Measurements from ENCODE around the gene ZNF180. TPM values are rescaled to one million over a fixed set of nuclear protein-coding genes. Genes with fewer than 3 reads are reported as not detected.

ZNF180 gene
- total RNA-seq (10 to 100 TPM in 6 of 7 donors, 1 to 10 TPM in 1; 7.3 to 25.0 (median 12.7) TPM), polyA plus RNA-seq (1 to 10 TPM; 4.1 to 5.3 (median 4.3) TPM)
- long read RNA-seq, donor 1: 0 reads
- long read RNA-seq, donor 2, partial matches to known transcripts: 0 of 1 reads
- long read RNA-seq, donor 2, other reads (novel, unspliced or antisense): 0 of 1 reads

- peaks cover 13 to 82% (median 64%) of the 10 kb centered on the region in 8 donors for H3K9me3 ChIP-seq
- H3K27me3 ChIP-seq (replicated peaks in 1 of 7): peaks cover 0 to 4% (median 0%) of the 10 kb centered on the region in 7 donors
- peaks cover 8 to 33% (median 20%) of the 10 kb centered on the region in 6 donors for H3K4me1 ChIP-seq
- peaks cover 9 to 39% (median 28%) of the 10 kb centered on the region in 6 donors for H3K36me3 ChIP-seq
- 0 to 1% (median 0%) methylated on average over 42 to 78 of the region's 78 CpGs for WGBS, 5 donors
- peak; percentile 98 for DNase-seq
- intact Hi-C loops (cut with DNase I; ENCODE audit: low total_unique reads): no loop called here
- peak within 1 kb of the TSS; percentile 60 to 85 (median 79) for H3K4me3 ChIP-seq
- peak within 1 kb of the TSS; percentile 76 to 94 (median 92) for H3K27ac ChIP-seq
- TF ChIP-seq POLR2AphosphoS5 (IDR thresholded peaks at IDR 0.05): peak; percentile 95 to 96 (median 96)
- peak; percentile 10 to 74 (median 63) for TF ChIP-seq CTCF (IDR thresholded peaks at IDR 0.05 in 8 of 11, conservative IDR thresholded peaks at IDR 0.05 in 3 of 11)
- TF ChIP-seq POLR2A (IDR thresholded peaks at IDR 0.05): peak in 1 of 3 donors; percentile 47
These were observed at the start of gene ZNF180 for GRCh38 chr19:44499962-44500949. Gene ZNF180, minus strand, starts transcription at chr19:44500522. Its CDS starts 3,188 bp downstream, at chr19:44497334.

DNA sequence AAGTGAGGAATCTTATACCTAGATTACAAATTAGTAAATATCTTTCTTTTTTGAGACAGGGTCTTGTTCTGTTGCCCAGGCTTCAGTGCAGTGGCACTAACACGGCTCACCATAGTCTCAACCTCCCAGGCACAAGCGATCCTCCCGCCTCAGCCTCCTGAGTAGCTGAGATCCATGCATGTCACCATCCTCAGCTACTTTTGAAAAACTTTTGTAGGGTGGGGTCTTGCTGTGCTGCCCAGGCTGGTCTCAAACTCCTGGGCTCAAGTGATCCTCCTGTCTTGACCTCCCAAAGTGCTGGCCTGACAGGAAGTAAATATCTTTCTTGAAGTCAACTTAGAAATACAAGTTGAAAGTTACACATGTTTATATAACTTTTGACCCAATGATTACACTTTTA lies 49.2 kb upstream of the ZNF180 start:
- DNase-seq: no peak
- Histone ChIP-seq H3K9me3 (peaks cover 0 to 34% (median 0%) of the 10 kb centered on the region in 8 donors), H3K4me1 (no peaks in the 10 kb centered on the region), H3K36me3 (no peaks in the 10 kb centered on the region), H3K27me3 (replicated peaks in 1 of 7) (peaks cover 0 to 6% (median 0%) of the 10 kb centered on the region in 7 donors), H3K27ac (no peak overlapping the region), H3K4me3 (no peak overlapping the region)
- intact Hi-C loops (cut with DNase I; ENCODE audit: low total_unique reads): no loop called here
- TF ChIP-seq POLR2A (IDR thresholded peaks at IDR 0.05): no peak
- no peak for TF ChIP-seq CTCF (IDR thresholded peaks at IDR 0.05 in 8 of 11, conservative IDR thresholded peaks at IDR 0.05 in 3 of 11)
- no peak for TF ChIP-seq POLR2AphosphoS5 (IDR thresholded peaks at IDR 0.05)
- whole genome bisulfite sequencing, 5 donors: 80 to 95% (median 94%) methylated on average over 3 of the region's 3 CpGs

GRCh38 chr19:44548736-44549135 lies 48.4 kb upstream of the ZNF180 start:
- 67 to 75% (median 74%) methylated on average over 4 of the region's 4 CpGs for WGBS, 5 donors
- Histone ChIP-seq H3K27ac (no peak overlapping the region), H3K27me3 (replicated peaks in 1 of 7) (peaks cover 0 to 6% (median 0%) of the 10 kb centered on the region in 7 donors), H3K9me3 (peaks cover 0 to 29% (median 0%) of the 10 kb centered on the region in 8 donors), H3K4me1 (no peaks in the 10 kb centered on the region), H3K36me3 (no peaks in the 10 kb centered on the region), H3K4me3 (no peak overlapping the region)
- DNase-seq: no peak
- TF ChIP-seq CTCF (IDR thresholded peaks at IDR 0.05 in 8 of 11, conservative IDR thresholded peaks at IDR 0.05 in 3 of 11) (no peak), POLR2AphosphoS5 (IDR thresholded peaks at IDR 0.05) (no peak), POLR2A (IDR thresholded peaks at IDR 0.05) (no peak)
- intact Hi-C loops (cut with DNase I; ENCODE audit: low total_unique reads): no loop called here

Measured in spleen (tissue), 13 donors.